Fibroblast of villous mesenchyme (primary cell): ENCODE data around the gene SAXO1. TPM values are rescaled to one million over a fixed set of nuclear protein-coding genes. Genes with fewer than 3 reads are reported as not detected.

ENCODE experiments used
- DNase-seq: peaks from one replicate; pipeline ENCODE4 v3.0.0-alpha.2; 2010; ENCODE audit warnings: low read depth
- H3K4me3 ChIP-seq: 2 replicates; pipeline ENCODE4 v1.5.1; 2011; ENCODE audit warnings: low read depth, mild to moderate bottlenecking, low read length
- CTCF ChIP-seq: IDR thresholded peaks from 2 replicates; pipeline ENCODE4 v1.5.1; 2012; ENCODE audit warnings: low read depth, mild to moderate bottlenecking, low read length; ENCODE audit not compliant: insufficient read depth
- total RNA-seq: library from RNA; depleted of rRNA; stranded (reverse); fragments of >200 nt; gene quantifications from 2 replicates; pipeline ENCODE4 v1.2.3, GENCODE V29; 2012

SAXO1 gene
- total RNA-seq, 1 donor: not detected

DNA sequence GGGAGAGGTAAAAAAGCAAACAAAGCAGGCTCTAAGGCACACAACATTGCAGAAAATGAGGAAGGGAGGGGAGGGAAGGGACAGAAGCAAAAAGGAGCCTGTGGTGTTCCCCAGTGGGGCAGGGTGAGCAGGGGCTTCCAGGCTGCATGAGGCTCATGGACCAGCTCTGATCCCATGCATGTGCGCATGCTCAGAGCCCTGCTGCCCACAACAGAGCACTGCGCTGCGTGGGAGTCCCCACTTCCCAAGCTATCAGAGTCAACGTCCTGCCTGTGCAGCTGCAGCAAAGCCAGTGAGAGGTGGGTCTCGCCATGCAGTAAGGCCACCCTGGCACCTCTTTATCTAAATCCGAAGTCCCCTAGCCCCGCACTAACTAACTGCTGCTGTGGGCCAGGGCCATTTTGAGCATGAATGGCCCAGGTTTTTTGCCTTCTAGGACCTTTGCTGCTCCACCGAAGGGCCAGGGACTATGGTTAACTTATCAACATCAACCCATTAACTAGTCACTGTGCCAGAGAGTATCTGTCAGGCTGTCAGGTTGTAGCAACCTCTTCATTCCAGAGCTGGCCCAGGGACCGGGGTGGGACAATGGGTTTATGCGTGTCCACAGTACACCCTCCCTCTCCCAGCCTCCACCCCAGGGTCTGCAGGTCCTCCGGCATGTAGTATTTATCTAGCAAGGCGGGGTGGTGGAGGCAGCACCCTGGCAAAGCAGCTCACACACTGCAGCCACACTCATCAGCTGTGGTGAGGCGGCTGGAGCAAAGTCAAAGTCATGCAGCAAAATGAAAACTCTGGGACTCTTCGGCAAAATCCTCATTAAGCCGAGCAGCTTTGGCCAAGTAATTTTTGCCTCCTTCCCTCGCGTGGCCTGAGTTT, 123.6 kb downstream of the SAXO1 start:
- no peak overlapping the region for H3K4me3 ChIP-seq
- no peak for DNase-seq

DNA sequence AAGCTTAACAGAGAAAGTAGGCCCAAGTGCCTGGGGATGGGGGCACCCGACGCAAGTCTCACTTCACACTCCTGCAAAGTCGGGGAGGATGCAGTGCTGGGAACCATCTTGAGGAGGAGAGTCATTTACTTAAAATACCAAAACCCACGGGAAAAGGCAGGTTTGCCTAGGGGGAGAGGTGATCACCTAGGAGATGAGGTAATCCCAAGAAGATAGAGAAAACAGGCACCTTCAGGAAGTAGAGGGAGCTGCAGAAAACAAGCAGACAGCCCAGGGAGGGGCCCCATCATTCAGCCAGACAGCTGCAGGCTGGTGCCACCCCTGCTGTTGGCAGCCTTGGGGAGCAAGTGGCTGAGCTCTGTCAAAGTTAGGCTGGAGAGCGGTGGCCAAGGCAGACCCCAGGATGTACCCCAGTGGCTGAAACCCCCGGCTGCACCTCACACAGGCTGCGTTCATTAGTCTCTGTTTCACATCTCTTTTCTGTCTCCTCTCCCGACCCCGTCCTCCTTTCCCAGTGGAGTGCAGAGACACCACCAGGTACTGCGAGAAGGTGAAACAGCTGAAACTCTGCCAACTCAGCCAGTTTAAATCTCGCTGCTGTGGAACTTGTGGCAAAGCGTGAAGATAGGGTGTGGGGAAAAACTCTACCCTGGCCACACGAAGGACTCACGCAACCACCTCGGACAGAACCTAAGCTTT, 124.9 kb downstream of the SAXO1 start:
- no peak overlapping the region for H3K4me3 ChIP-seq
- TF ChIP-seq CTCF: no peak
- no peak for DNase-seq

More for the DNA sequence above, 123.6 kb downstream of the SAXO1 start:
- no peak for TF ChIP-seq CTCF

DNA sequence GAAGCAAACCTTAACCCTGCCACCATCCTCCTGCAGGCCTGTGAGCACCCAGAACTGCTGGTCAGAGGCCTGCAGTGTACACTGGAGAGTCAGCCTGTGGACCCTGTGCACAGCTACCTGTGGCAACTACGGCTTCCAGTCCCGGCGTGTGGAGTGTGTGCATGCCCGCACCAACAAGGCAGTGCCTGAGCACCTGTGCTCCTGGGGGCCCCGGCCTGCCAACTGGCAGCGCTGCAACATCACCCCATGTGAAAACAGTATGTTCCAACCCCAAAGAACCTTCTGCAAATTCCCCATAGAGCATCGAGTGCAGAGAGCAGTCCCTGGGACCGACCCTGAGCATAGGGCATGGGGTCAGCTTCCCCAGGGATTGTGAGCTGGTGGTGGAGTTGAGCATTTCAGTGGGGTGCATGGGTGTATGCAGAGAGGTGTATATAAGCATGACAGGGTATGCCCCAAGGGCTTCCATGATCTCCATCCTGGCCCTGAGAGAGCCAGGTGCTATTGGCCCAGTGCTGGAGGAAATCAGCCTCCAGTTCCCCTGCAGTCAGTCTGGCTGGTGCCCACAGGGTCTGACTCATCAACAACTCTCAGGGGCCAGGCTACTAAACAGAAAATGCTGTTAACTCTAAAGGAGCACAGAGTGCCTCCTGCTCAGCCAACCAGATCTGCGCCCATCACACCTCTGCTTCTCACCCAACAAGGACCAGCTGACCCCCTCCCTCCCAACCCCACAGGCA, 126.2 kb downstream of the SAXO1 start:
- no peak for TF ChIP-seq CTCF
- DNase-seq: peak; percentile 14
- no peak overlapping the region for H3K4me3 ChIP-seq

- no peak for DNase-seq
- TF ChIP-seq CTCF: no peak
- H3K4me3 ChIP-seq: no peak overlapping the region
These were observed 127.0 kb downstream of the SAXO1 start for GRCh38 chr9:18905883-18906629.

- TF ChIP-seq CTCF: no peak
- DNase-seq: peak; percentile 14
These were observed 127.8 kb downstream of the SAXO1 start for GRCh38 chr9:18905028-18905882.

More at GRCh38 chr9:18905028-18905882, 127.8 kb downstream of the SAXO1 start:
- no peak overlapping the region for H3K4me3 ChIP-seq
